GM18907 (cell line): ENCODE data around the gene HOXA10.

Source experiments
- ATAC-seq: cut with Tn5 transposase; IDR thresholded peaks from one replicate; pipeline ENCODE4 v1.9.1; 2021; ENCODE audit warnings: mild to moderate bottlenecking, moderate library complexity; ENCODE audit not compliant: unreplicated experiment

Gene HOXA10

GRCh38 chr7:27168265-27168947 is 5.7 kb downstream of the HOXA10 start:
- ATAC-seq, result no peak

- no peak for ATAC-seq
Observed at GRCh38 chr7:27167916-27168264, 6.2 kb downstream of the HOXA10 start.

GRCh38 chr7:27166531-27167505 is 7.3 kb downstream of the HOXA10 start:
- ATAC-seq, result no peak

GRCh38 chr7:27165996-27166530 is 8.1 kb downstream of the HOXA10 start:
- ATAC-seq, result no peak

GRCh38 chr7:27165089-27165995 is 8.8 kb downstream of the HOXA10 start, which contains the start of gene HOXA9:
Gene HOXA9, minus strand, starts transcription at chr7:27165537. Its CDS starts 80 bp downstream, at chr7:27165457.
- ATAC-seq, result no peak

- no peak for ATAC-seq
Observed at GRCh38 chr7:27164367-27165088, 9.6 kb downstream of the HOXA10 start.

GRCh38 chr7:27164045-27164366 is 10.1 kb downstream of the HOXA10 start:
- no peak for ATAC-seq

GRCh38 chr7:27163288-27164044 is 10.7 kb downstream of the HOXA10 start:
- ATAC-seq, result no peak

- no peak for ATAC-seq
Observed at GRCh38 chr7:27162561-27163287, 11.4 kb downstream of the HOXA10 start.

- no peak for ATAC-seq
Observed at GRCh38 chr7:27161721-27162560, 12.2 kb downstream of the HOXA10 start.

- no peak for ATAC-seq
Observed at GRCh38 chr7:27161214-27161720, 12.9 kb downstream of the HOXA10 start.

- ATAC-seq, result peak; percentile 63
Observed at GRCh38 chr7:27160546-27161213, 13.4 kb downstream of the HOXA10 start.

GRCh38 chr7:27160145-27160545 is 14.0 kb downstream of the HOXA10 start:
- ATAC-seq, result peak; percentile 15

- no peak for ATAC-seq
Observed at GRCh38 chr7:27159266-27160144, 14.6 kb downstream of the HOXA10 start.

- ATAC-seq, result no peak
Observed at GRCh38 chr7:27158436-27159265, 15.5 kb downstream of the HOXA10 start.
